ENCODE data around the gene MAPK11. TPM values are rescaled to one million over a fixed set of nuclear protein-coding genes. Genes with fewer than 3 reads are reported as not detected.

MAPK11 gene
- total and polyA plus RNA-seq, 2 donors (not counting 1 experiment from before 2014, with no cell fraction given), result 2.6 to 7.6 TPM

DNA sequence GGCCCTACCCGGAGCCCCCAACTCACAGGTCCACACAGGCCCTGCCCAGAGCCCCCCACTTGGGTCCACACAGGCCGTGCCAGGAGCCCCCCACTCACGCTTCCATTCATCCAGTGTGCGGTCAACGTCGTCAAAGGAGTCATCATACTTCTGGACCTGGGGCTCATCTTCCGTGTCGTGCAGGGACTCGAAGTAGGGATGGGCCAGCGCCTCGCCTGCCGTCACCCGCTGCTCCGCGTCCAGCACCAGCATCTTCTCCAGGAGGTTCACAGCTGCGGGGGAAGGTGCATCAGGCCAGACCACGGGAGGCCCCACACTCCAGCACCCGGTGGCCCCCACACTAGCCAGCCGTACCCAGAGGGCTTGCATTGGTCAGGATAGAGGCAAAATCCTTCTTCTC lies 15.1 kb downstream of the MAPK11 start:
- no peaks in the 10 kb centered on the region for H4K20me1 ChIP-seq (ENCODE audit: control insufficient read depth, extremely low read depth, insufficient read depth, low read length)
- H3K4me2 ChIP-seq (ENCODE audit: extremely low read depth, insufficient read depth, low read length), result no peak overlapping the region
- DNase-seq (ENCODE audit: low read depth in 2 of 2), result no peak
- H3K27me3 ChIP-seq (ENCODE audit: control insufficient read depth, insufficient read depth, low read length), result no peaks in the 10 kb centered on the region
- peaks cover 20% of the 10 kb centered on the region for H3K36me3 ChIP-seq (ENCODE audit: control insufficient read depth, insufficient read depth, low read length)
- H3K79me2 ChIP-seq (ENCODE audit: control insufficient read depth, insufficient read depth, low read length), result peaks cover 5% of the 10 kb centered on the region
- peaks cover 3% of the 10 kb centered on the region for H3K4me1 ChIP-seq (ENCODE audit: control insufficient read depth, extremely low read depth, insufficient read depth, low read length)
- no peaks in the 10 kb centered on the region for H3K9me3 ChIP-seq (ENCODE audit: control insufficient read depth, insufficient read depth, low read depth, low read length)
- H2AFZ ChIP-seq (ENCODE audit: low read length), result no peak overlapping the region
- no peak for TF ChIP-seq EZH2 (IDR thresholded peaks at IDR 0.05; ENCODE audit: low read length, missing control alignments)
- TF ChIP-seq, protein P1, sequence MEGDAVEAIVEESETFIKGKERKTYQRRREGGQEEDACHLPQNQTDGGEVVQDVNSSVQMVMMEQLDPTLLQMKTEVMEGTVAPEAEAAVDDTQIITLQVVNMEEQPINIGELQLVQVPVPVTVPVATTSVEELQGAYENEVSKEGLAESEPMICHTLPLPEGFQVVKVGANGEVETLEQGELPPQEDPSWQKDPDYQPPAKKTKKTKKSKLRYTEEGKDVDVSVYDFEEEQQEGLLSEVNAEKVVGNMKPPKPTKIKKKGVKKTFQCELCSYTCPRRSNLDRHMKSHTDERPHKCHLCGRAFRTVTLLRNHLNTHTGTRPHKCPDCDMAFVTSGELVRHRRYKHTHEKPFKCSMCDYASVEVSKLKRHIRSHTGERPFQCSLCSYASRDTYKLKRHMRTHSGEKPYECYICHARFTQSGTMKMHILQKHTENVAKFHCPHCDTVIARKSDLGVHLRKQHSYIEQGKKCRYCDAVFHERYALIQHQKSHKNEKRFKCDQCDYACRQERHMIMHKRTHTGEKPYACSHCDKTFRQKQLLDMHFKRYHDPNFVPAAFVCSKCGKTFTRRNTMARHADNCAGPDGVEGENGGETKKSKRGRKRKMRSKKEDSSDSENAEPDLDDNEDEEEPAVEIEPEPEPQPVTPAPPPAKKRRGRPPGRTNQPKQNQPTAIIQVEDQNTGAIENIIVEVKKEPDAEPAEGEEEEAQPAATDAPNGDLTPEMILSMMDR (conservative IDR thresholded peaks at IDR 0.05 in 1 of 2, IDR thresholded peaks at IDR 0.05 in 1 of 2; ENCODE audit: low read depth in 1 of 2, low read length in 2 of 2), result no peak
- no peak overlapping the region for H3K27ac ChIP-seq (ENCODE audit: insufficient read depth, low read length)
- H3K4me3 ChIP-seq (replicated peaks in 1 of 4; ENCODE audit: control extremely low read depth in 1 of 4, insufficient read depth in 1 of 4, low read depth in 3 of 4, low read length in 4 of 4), result no peak overlapping the region
- no peak overlapping the region for H3K9ac ChIP-seq (ENCODE audit: insufficient read depth, low read length)

DNA sequence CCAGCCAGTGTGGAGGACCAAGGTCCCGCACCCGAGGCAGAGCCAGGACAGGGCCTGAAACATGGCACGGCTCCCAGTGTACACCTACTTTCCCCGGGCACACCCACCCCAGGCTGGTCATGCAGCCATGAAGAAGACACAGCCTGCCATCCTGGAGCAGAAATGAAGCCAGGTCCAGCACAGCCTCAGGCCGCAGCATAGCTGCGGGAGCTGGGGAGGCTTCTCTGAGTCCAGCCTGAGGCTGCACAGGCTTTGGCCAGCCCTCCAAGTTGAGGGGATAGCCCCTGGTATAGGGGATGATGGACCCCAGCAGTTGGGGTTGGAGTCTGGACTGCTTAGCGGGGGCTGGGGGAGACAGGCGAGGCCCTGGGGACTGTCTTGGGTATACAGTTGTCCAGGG lies 16.2 kb downstream of the MAPK11 start:
- TF ChIP-seq, protein P1 (conservative IDR thresholded peaks at IDR 0.05 in 1 of 2, IDR thresholded peaks at IDR 0.05 in 1 of 2; ENCODE audit: low read depth in 1 of 2, low read length in 2 of 2), result no peak
- no peak for TF ChIP-seq EZH2 (IDR thresholded peaks at IDR 0.05; ENCODE audit: low read length, missing control alignments)
- Histone ChIP-seq H3K9ac (ENCODE audit: insufficient read depth, low read length) (no peak overlapping the region), H3K4me3 (replicated peaks in 1 of 4; ENCODE audit: control extremely low read depth in 1 of 4, insufficient read depth in 1 of 4, low read depth in 3 of 4, low read length in 4 of 4) (no peak overlapping the region), H3K79me2 (ENCODE audit: control insufficient read depth, insufficient read depth, low read length) (peaks cover 8% of the 10 kb centered on the region), H3K4me2 (ENCODE audit: extremely low read depth, insufficient read depth, low read length) (no peak overlapping the region), H2AFZ (ENCODE audit: low read length) (no peak overlapping the region), H3K27me3 (ENCODE audit: control insufficient read depth, insufficient read depth, low read length) (no peaks in the 10 kb centered on the region), H3K9me3 (ENCODE audit: control insufficient read depth, insufficient read depth, low read depth, low read length) (no peaks in the 10 kb centered on the region), H4K20me1 (ENCODE audit: control insufficient read depth, extremely low read depth, insufficient read depth, low read length) (no peaks in the 10 kb centered on the region), H3K27ac (ENCODE audit: insufficient read depth, low read length) (no peak overlapping the region), H3K4me1 (ENCODE audit: control insufficient read depth, extremely low read depth, insufficient read depth, low read length) (peaks cover 7% of the 10 kb centered on the region), H3K36me3 (ENCODE audit: control insufficient read depth, insufficient read depth, low read length) (peaks cover 23% of the 10 kb centered on the region)
- no peak for DNase-seq (ENCODE audit: low read depth in 2 of 2)

DNA sequence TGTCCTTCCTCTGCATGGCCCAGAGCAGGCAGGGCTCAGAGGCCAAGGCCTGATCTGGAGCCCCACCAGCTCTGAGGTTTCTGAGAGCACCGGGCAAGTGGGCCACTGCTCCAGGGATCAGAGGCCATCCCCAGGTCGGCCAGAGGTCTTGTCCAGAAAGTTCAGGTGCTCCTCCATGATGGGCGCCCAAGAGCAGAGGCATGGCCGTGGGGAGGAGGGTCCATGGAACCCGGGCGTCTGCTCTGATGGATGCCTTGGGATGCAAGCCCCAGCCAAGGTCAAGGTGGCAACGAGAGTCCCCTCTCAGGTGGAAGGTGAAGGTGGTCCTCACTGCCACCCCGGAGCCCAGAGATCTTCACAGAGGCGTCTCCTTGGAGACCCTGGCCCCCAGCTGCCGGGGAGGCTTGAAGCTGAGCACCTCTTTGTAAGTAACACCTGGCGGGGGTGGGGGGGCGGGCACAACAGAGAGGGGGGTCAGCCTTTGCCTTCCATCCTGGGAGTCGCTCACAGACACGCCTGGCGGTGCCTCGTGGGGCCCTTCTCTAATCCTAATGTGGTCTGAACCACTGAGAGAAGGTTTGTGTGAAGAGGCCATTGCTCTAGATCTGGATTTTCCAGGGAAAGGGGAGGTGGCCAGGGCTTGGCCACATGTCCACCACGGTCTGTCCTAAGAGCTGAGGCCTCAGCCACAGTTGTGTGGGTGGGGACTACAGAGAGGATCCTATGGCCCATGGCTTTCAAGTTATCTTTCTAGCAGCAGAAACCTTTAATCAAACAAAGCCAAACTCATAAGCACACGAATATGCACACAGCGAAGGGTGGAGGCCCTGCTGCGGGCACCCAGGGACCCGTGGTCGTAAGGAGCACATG lies 16.9 kb downstream of the MAPK11 start:
- H3K79me2 ChIP-seq (ENCODE audit: control insufficient read depth, insufficient read depth, low read length), result peaks cover 11% of the 10 kb centered on the region
- no peak for TF ChIP-seq EZH2 (IDR thresholded peaks at IDR 0.05; ENCODE audit: low read length, missing control alignments)
- TF ChIP-seq, protein P1 (conservative IDR thresholded peaks at IDR 0.05 in 1 of 2, IDR thresholded peaks at IDR 0.05 in 1 of 2; ENCODE audit: low read depth in 1 of 2, low read length in 2 of 2), result no peak
- H3K9ac ChIP-seq (ENCODE audit: insufficient read depth, low read length), result no peak overlapping the region
- H3K4me1 ChIP-seq (ENCODE audit: control insufficient read depth, extremely low read depth, insufficient read depth, low read length), result peaks cover 7% of the 10 kb centered on the region
- H3K9me3 ChIP-seq (ENCODE audit: control insufficient read depth, insufficient read depth, low read depth, low read length), result no peaks in the 10 kb centered on the region
- H3K4me2 ChIP-seq (ENCODE audit: extremely low read depth, insufficient read depth, low read length), result no peak overlapping the region
- no peaks in the 10 kb centered on the region for H4K20me1 ChIP-seq (ENCODE audit: control insufficient read depth, extremely low read depth, insufficient read depth, low read length)
- no peaks in the 10 kb centered on the region for H3K27me3 ChIP-seq (ENCODE audit: control insufficient read depth, insufficient read depth, low read length)
- no peak overlapping the region for H3K4me3 ChIP-seq (replicated peaks in 1 of 4; ENCODE audit: control extremely low read depth in 1 of 4, insufficient read depth in 1 of 4, low read depth in 3 of 4, low read length in 4 of 4)
- peaks cover 28% of the 10 kb centered on the region for H3K36me3 ChIP-seq (ENCODE audit: control insufficient read depth, insufficient read depth, low read length)
- DNase-seq (ENCODE audit: low read depth in 2 of 2), result no peak
- H3K27ac ChIP-seq (ENCODE audit: insufficient read depth, low read length), result no peak overlapping the region
- H2AFZ ChIP-seq (ENCODE audit: low read length), result no peak overlapping the region

All from fibroblast of lung (primary cell).